K562 (cell line): ENCODE data around the gene CPPED1. TPM values are rescaled to one million over a fixed set of nuclear protein-coding genes. Genes with fewer than 3 reads are reported as not detected.

Experiments used
- ATAC-seq: fragments of 200-7000 bp; cut with Tn5 transposase; 3 replicates; pipeline ENCODE4 v1.9.1; 2020; ENCODE audit warnings: moderate library complexity
- BruUV-seq: library from RNA; stranded (reverse); fragments of 400-500 nt; replicated peaks from 2 replicates; lab custom pipeline; 2021; lab: Mats Ljungman, UMichigan
- CTCF ChIA-PET: fragments of 300-600 bp; formaldehyde crosslinking; extraction: SDS; loops from one replicate; lab custom pipeline; 2021; ENCODE audit warnings: low intra/inter-chr PET ratio; lab: Yijun Ruan, JAX
- POLR2A ChIA-PET: fragments of 300-600, 350-650 bp; sonication (Branson Sonifier 250); formaldehyde crosslinking; extraction: SDS; loops from one replicate; lab custom pipeline; 2021; ENCODE audit warnings: antibody characterized with exemption, inconsistent platforms; lab: Yijun Ruan, JAX
- DNase-seq, 4 experiments: peaks; one replicate each; pipeline versions ENCODE4 v3.0.0 to v3.0.0-alpha.2; 2011 to 2018; ENCODE audit warnings: low spot score in 3 of 4, mixed read lengths in 3 of 4; ENCODE audit errors: extremely low read depth in 1 of 4
- FAIRE-seq: peaks from 2 replicates; lab custom pipeline; 2011; peaks lifted over from hg19 to GRCh38; lab: Jason Lieb, UNC
- H2AFZ ChIP-seq: 2 replicates; pipeline ENCODE4 v1.6.0; 2011; ENCODE audit warnings: low read depth, low read length, control low read depth, inconsistent platforms
- H3K27ac ChIP-seq: fragments of 200-600 bp; 3 replicates; pipeline ENCODE4 v1.8.0; 2011; ENCODE audit warnings: low read depth, mild to moderate bottlenecking, control low read depth, inconsistent platforms, low read length, moderate library complexity, mixed read lengths; ENCODE audit errors: extremely low read depth
- H3K27me3 ChIP-seq, 2 experiments: fragments of 300-600 bp in 1 of 2; 2 replicates in 1 of 2; 3 replicates in 1 of 2; pipeline versions ENCODE4 v1.6.0 to v1.8.0; 2011; ENCODE audit warnings: inconsistent platforms in 2 of 2, low read length in 2 of 2, mild to moderate bottlenecking in 1 of 2, mixed read lengths in 1 of 2, moderate library complexity in 1 of 2; ENCODE audit not compliant: control insufficient read depth in 2 of 2, insufficient read depth in 2 of 2
- H3K36me3 ChIP-seq: fragments of 300-600 bp; 3 replicates; pipeline ENCODE4 v1.8.0; 2011; ENCODE audit warnings: mild to moderate bottlenecking, low read length, inconsistent platforms; ENCODE audit not compliant: control insufficient read depth, insufficient read depth
- H3K4me1 ChIP-seq, 2 experiments: fragments of 200-600 bp in 1 of 2; replicated peaks in 1 of 2; 2 replicates in 1 of 2; 3 replicates in 1 of 2; pipeline versions ENCODE4 v1.5.1 to v1.8.0; 2011; ENCODE audit warnings: inconsistent platforms in 2 of 2, low read length in 2 of 2, mild to moderate bottlenecking in 1 of 2, mixed read lengths in 1 of 2, moderate library complexity in 1 of 2; ENCODE audit not compliant: control insufficient read depth in 2 of 2, insufficient read depth in 2 of 2
- H3K4me2 ChIP-seq: 2 replicates; pipeline ENCODE4 v1.6.1; 2011; ENCODE audit warnings: low read length, control low read depth, inconsistent platforms, mixed read lengths; ENCODE audit not compliant: insufficient read depth
- H3K4me3 ChIP-seq: fragments of 200-600 bp; sonication (generic), shearing (Covaris generic); 2 replicates; pipeline ENCODE4 v1.5.1; 2016; ENCODE audit warnings: control low read depth, inconsistent platforms
- H3K79me2 ChIP-seq: fragments of 200-600 bp; 3 replicates; pipeline ENCODE4 v1.8.0; 2011; ENCODE audit warnings: low read length, inconsistent platforms; ENCODE audit not compliant: control insufficient read depth, insufficient read depth
- H3K9ac ChIP-seq, 2 experiments: 2 replicates each; pipeline versions ENCODE4 v1.6.0 to v1.6.1; 2011; ENCODE audit warnings: low read depth in 2 of 2, low read length in 2 of 2, control low read depth in 1 of 2, inconsistent platforms in 1 of 2, mild to moderate bottlenecking in 1 of 2, mixed read lengths in 1 of 2; ENCODE audit not compliant: insufficient read depth in 1 of 2
- H3K9me1 ChIP-seq: one replicate; pipeline ENCODE4 v1.6.0; 2011; ENCODE audit warnings: inconsistent platforms, mild to moderate bottlenecking, low read length, moderate library complexity; ENCODE audit not compliant: control insufficient read depth, insufficient read depth
- H3K9me3 ChIP-seq: replicated peaks from 2 replicates; pipeline ENCODE4 v1.5.1; 2011; ENCODE audit warnings: low read depth, low read length, inconsistent platforms; ENCODE audit not compliant: control insufficient read depth, insufficient read depth
- H4K20me1 ChIP-seq: replicated peaks from 2 replicates; pipeline ENCODE4 v1.6.1; 2011; ENCODE audit warnings: low read length, inconsistent platforms, mixed read lengths; ENCODE audit not compliant: control insufficient read depth, insufficient read depth
- BMI1 ChIP-seq: fragments of 150-350 bp; IDR thresholded peaks from 2 replicates; pipeline ENCODE4 v1.6.1; 2014; ENCODE audit warnings: low read length
- CBFB ChIP-seq: sonication (generic); formaldehyde crosslinking; IDR thresholded peaks from 2 replicates; pipeline ENCODE4 v1.4.0; 2020; ENCODE audit warnings: mild to moderate bottlenecking, missing genetic modification reagents
- CEBPZ ChIP-seq: fragments of 150-350 bp; IDR thresholded peaks from 2 replicates; pipeline ENCODE4 v1.6.1; 2014; ENCODE audit warnings: low read depth, mild to moderate bottlenecking, low read length, borderline replicate concordance
- DEAF1 ChIP-seq: fragments of 450-650 bp; formaldehyde crosslinking; IDR thresholded peaks from 2 replicates; pipeline ENCODE4 v1.4.0; 2020; ENCODE audit warnings: mild to moderate bottlenecking, moderate library complexity
- ETS1 ChIP-seq: conservative IDR thresholded peaks from 2 replicates; pipeline ENCODE4 v1.6.1; 2011; ENCODE audit warnings: low read depth, mild to moderate bottlenecking, low read length; ENCODE audit not compliant: control insufficient read depth
- SUPT5H ChIP-seq: fragments of 450-650 bp; IDR thresholded peaks from 2 replicates; pipeline ENCODE4 v1.6.1; 2016
- TFAM ChIP-seq: fragments of 250-450 bp; sonication (Bioruptor Pico); conservative IDR thresholded peaks from 2 replicates; pipeline ENCODE4 v1.5.0; 2021; ENCODE audit warnings: mild to moderate bottlenecking, moderate library complexity
- ZEB2 ChIP-seq: fragments of 450-650 bp; IDR thresholded peaks from 2 replicates; pipeline ENCODE4 v1.6.1; 2016
- ZFP36 ChIP-seq: fragments of 150-350 bp; IDR thresholded peaks from 2 replicates; pipeline ENCODE4 v1.6.1; 2018; ENCODE audit warnings: low read length, low read depth; ENCODE audit not compliant: partially characterized antibody
- ZNF583 ChIP-seq: fragments of 250-450 bp; sonication (Bioruptor Pico); IDR thresholded peaks from 2 replicates; pipeline ENCODE4 v1.4.0; 2020
- ZNF778 ChIP-seq: fragments of 450-650 bp; formaldehyde crosslinking; IDR thresholded peaks from 2 replicates; pipeline ENCODE4 v1.4.0; 2020; ENCODE audit warnings: mild to moderate bottlenecking, moderate library complexity
- WGBS: fragments of 100-300 bp; shearing (Covaris generic); methylation state at CpG from one replicate; pipeline ENCODE4 v1.1.6; 2016; ENCODE audit warnings: low coverage, mixed read lengths; ENCODE audit not compliant: insufficient coverage; ENCODE audit errors: missing lambda C conversion rate; 5-methylcytosine and 5-hydroxymethylcytosine counted together
- in situ Hi-C: fragments of 300-500 bp; cut with MboI; formaldehyde crosslinking; loops from 4 replicates; pipeline ENCODE4 v1.15.0; 2018; ENCODE audit warnings: inconsistent platforms, mixed read lengths
- intact Hi-C: fragments of 100-400 bp; cut with micrococcal nuclease; formaldehyde crosslinking; loops from 2 replicates; pipeline ENCODE4 v1.14.2; 2022
- polyA plus RNA-seq, 8 experiments: library from polyadenylated mRNA; depleted of rRNA in 4 of 8; stranded (reverse) in 5 of 8; unstranded in 3 of 8; fragments of >200 nt; fragmentation: Nextera tagmentation in 2 of 8; fragmentation: Illumina TruSeq in 1 of 8; extraction: Ambion mirVana in 2 of 8; extraction: Trizol in 1 of 8; gene quantifications; 2 replicates each; pipeline versions ENCODE4 v1.2.1 to v1.2.3, GENCODE V29; 2011 to 2014; ENCODE audit warnings: inconsistent platforms in 1 of 8, missing spikeins in 1 of 8
- total RNA-seq, 7 experiments: library from RNA; depleted of rRNA in 6 of 7; stranded (reverse); fragments of >200 nt in 6 of 7; fragmentation: Illumina TruSeq in 2 of 7; extraction: Trizol in 2 of 7; gene quantifications; 2 replicates each; pipeline versions ENCODE4 v1.2.1 to v1.2.3, GENCODE V29; 2011 to 2021; ENCODE audit warnings: low replicate concordance in 1 of 7
- TF ChIP-seq, protein P1 (sequence below): fragments of 250-450 bp; sonication (Bioruptor Pico); IDR thresholded peaks from 2 replicates; pipeline ENCODE4 v1.4.0; 2020; ENCODE audit warnings: mild to moderate bottlenecking, moderate library complexity
- TF ChIP-seq, protein P2 (sequence below): sonication (generic); formaldehyde crosslinking; IDR thresholded peaks from 2 replicates; pipeline ENCODE4 v1.8.1; 2023; ENCODE audit warnings: mild to moderate bottlenecking, missing genetic modification reagents

Gene CPPED1
- total and polyA plus RNA-seq, 9 of the 15 experiments (the other 6 are each of a cell fraction or from before 2014, with no cell fraction given): 7.5 to 25.7 (median 16.9) TPM

GRCh38 chr16:12703935-12704334 is 99.8 kb downstream of the CPPED1 start:
- intact Hi-C loops: no loop called here
- FAIRE-seq: peak; percentile 58

More at GRCh38 chr16:12703935-12704334, 99.8 kb downstream of the CPPED1 start:
- in situ Hi-C loops: no loop called here
- no peaks in the 10 kb centered on the region for H3K27me3 ChIP-seq
- no peaks in the 10 kb centered on the region for H3K9me3 ChIP-seq
- peaks cover 8% of the 10 kb centered on the region for H3K9me1 ChIP-seq
- no peaks in the 10 kb centered on the region for H4K20me1 ChIP-seq
- WGBS: 56% methylated on average over 5 of the region's 5 CpGs
- ChIA-PET POLR2A (no interaction called here), CTCF (no interaction called here)
- no peak overlapping the region for H2AFZ ChIP-seq
- 0 out of 3 replicates have a peak, but pooled peaks cover 2% of the 10 kb centered on the region for H3K36me3 ChIP-seq
- no peak overlapping the region for H3K4me3 ChIP-seq
- TF ChIP-seq, protein P1, sequence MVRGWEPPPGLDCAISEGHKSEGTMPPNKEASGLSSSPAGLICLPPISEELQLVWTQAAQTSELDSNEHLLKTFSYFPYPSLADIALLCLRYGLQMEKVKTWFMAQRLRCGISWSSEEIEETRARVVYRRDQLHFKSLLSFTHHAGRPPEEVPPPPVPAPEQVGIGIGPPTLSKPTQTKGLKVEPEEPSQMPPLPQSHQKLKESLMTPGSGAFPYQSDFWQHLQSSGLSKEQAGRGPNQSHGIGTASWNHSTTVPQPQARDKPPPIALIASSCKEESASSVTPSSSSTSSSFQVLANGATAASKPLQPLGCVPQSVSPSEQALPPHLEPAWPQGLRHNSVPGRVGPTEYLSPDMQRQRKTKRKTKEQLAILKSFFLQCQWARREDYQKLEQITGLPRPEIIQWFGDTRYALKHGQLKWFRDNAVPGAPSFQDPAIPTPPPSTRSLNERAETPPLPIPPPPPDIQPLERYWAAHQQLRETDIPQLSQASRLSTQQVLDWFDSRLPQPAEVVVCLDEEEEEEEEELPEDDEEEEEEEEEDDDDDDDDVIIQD: no peak
- no peak for TF ChIP-seq ZNF583 (CRISPR knock-in tag)
- TF ChIP-seq ZEB2: no peak
- no peak for TF ChIP-seq DEAF1 (CRISPR knock-in tag)
- TF ChIP-seq BMI1: no peak
- TF ChIP-seq ZNF778 (CRISPR knock-in tag): no peak
- TF ChIP-seq, protein P2, sequence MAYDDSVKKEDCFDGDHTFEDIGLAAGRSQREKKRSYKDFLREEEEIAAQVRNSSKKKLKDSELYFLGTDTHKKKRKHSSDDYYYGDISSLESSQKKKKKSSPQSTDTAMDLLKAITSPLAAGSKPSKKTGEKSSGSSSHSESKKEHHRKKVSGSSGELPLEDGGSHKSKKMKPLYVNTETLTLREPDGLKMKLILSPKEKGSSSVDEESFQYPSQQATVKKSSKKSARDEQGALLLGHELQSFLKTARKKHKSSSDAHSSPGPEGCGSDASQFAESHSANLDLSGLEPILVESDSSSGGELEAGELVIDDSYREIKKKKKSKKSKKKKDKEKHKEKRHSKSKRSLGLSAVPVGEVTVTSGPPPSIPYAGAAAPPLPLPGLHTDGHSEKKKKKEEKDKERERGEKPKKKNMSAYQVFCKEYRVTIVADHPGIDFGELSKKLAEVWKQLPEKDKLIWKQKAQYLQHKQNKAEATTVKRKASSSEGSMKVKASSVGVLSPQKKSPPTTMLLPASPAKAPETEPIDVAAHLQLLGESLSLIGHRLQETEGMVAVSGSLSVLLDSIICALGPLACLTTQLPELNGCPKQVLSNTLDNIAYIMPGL: no peak
- no peak for TF ChIP-seq SUPT5H
- TF ChIP-seq CEBPZ: no peak
- no peak for TF ChIP-seq TFAM
- TF ChIP-seq ETS1: no peak
- no peak for TF ChIP-seq CBFB (CRISPR knock-in tag)
- TF ChIP-seq ZFP36: no peak
- H3K79me2 ChIP-seq: no peaks in the 10 kb centered on the region
- no peaks in the 10 kb centered on the region; a peak in 1 of 5 replicates for H3K4me1 ChIP-seq
- no peak overlapping the region for H3K9ac ChIP-seq
- DNase-seq: no peak
- H3K27ac ChIP-seq: no peak overlapping the region
- no TSS peak for BruUV-seq
- ATAC-seq: no peak
- H3K4me2 ChIP-seq: no peak overlapping the region
